ENCODE results near the gene GH2. TPM values are rescaled to one million over a fixed set of nuclear protein-coding genes. Genes with fewer than 3 reads are reported as not detected.
"Not testable (repeated sequence)": the region's sequence is repeated elsewhere in the genome, so short reads cannot be mapped to it uniquely, and the experiment has no call there.

Gene GH2
- total RNA-seq, 4 donors from 2014 or later: not detected

GRCh38 chr17:63889026-63889848 lies 7.5 kb upstream of the GH2 start:
- in situ Hi-C loops (cut with MboI; ENCODE audit: low pct_ligation_motif_present in 1 of 4, low pct_unique_long_range_greater_than_20kb in 1 of 4, low sequenced_read_pairs in 3 of 4); H3K9me3 ChIP-seq; H3K4me1 ChIP-seq; H3K27ac ChIP-seq; intact Hi-C loops (cut with DNase I; ENCODE audit: low total_unique reads); H3K27me3 ChIP-seq; H3K36me3 ChIP-seq; DNase-seq; H3K4me3 ChIP-seq: not testable (repeated sequence)
- TF ChIP-seq CTCF (IDR thresholded peaks at IDR 0.05): peak; percentile 17 to 43 (median 32)
- 19 to 20% methylated on average over 3 to 11 of the region's 13 CpGs for WGBS, 2 donors (ENCODE audit: low coverage in 1 of 2)

GRCh38 chr17:63885119-63885518 lies 3.4 kb upstream of the GH2 start:
- intact Hi-C loops (cut with DNase I; ENCODE audit: low total_unique reads); H3K27me3 ChIP-seq; in situ Hi-C loops (cut with MboI; ENCODE audit: low pct_ligation_motif_present in 1 of 4, low pct_unique_long_range_greater_than_20kb in 1 of 4, low sequenced_read_pairs in 3 of 4); H3K4me1 ChIP-seq; H3K4me3 ChIP-seq; H3K36me3 ChIP-seq; H3K9me3 ChIP-seq; H3K27ac ChIP-seq; DNase-seq: not testable (repeated sequence)
- WGBS, 2 donors (ENCODE audit: low coverage in 1 of 2): 76 to 94% methylated on average over 3 to 8 of the region's 11 CpGs

- H3K4me1 ChIP-seq; DNase-seq; H3K27me3 ChIP-seq; intact Hi-C loops (cut with DNase I; ENCODE audit: low total_unique reads); H3K27ac ChIP-seq; H3K36me3 ChIP-seq; H3K4me3 ChIP-seq; H3K9me3 ChIP-seq; in situ Hi-C loops (cut with MboI; ENCODE audit: low pct_ligation_motif_present in 1 of 4, low pct_unique_long_range_greater_than_20kb in 1 of 4, low sequenced_read_pairs in 3 of 4): not testable (repeated sequence)
- 71% methylated on average over 9 of the region's 9 CpGs; no CpG with 5 or more reads in 1 of the 2 donors for WGBS, 2 donors (ENCODE audit: low coverage in 1 of 2)
These were observed 932 bp upstream of the GH2 start for GRCh38 chr17:63882626-63883126.

- DNase-seq; intact Hi-C loops (cut with DNase I; ENCODE audit: low total_unique reads); H3K4me3 ChIP-seq; in situ Hi-C loops (cut with MboI; ENCODE audit: low pct_ligation_motif_present in 1 of 4, low pct_unique_long_range_greater_than_20kb in 1 of 4, low sequenced_read_pairs in 3 of 4); H3K27ac ChIP-seq; H3K36me3 ChIP-seq; H3K27me3 ChIP-seq; H3K9me3 ChIP-seq; H3K4me1 ChIP-seq: not testable (repeated sequence)
- 66% methylated on average over 11 of the region's 11 CpGs; no CpG with 5 or more reads in 1 of the 2 donors for WGBS, 2 donors (ENCODE audit: low coverage in 1 of 2)
These were observed 407 bp downstream of the GH2 start for GRCh38 chr17:63881337-63881736.

- no peaks in the 10 kb centered on the region for H3K27me3 ChIP-seq
- in situ Hi-C loops (cut with MboI; ENCODE audit: low pct_ligation_motif_present in 1 of 4, low pct_unique_long_range_greater_than_20kb in 1 of 4, low sequenced_read_pairs in 3 of 4) (no loop called here), intact Hi-C loops (cut with DNase I; ENCODE audit: low total_unique reads) (no loop called here)
- no peak overlapping the region for H3K4me3 ChIP-seq
- WGBS, 2 donors (ENCODE audit: low coverage in 1 of 2): 77% methylated on average over 12 of the region's 12 CpGs; no CpG with 5 or more reads in 1 of the 2 donors
- no peaks in the 10 kb centered on the region for H3K9me3 ChIP-seq
- no peaks in the 10 kb centered on the region for H3K36me3 ChIP-seq
- no peaks in the 10 kb centered on the region for H3K4me1 ChIP-seq
- DNase-seq: no peak
- no peak overlapping the region for H3K27ac ChIP-seq
- TF ChIP-seq POLR2AphosphoS5 (IDR thresholded peaks at IDR 0.05) (no peak), EP300 (IDR thresholded peaks at IDR 0.05; ENCODE audit: low read depth) (no peak), POLR2A (IDR thresholded peaks at IDR 0.05) (no peak), CTCF (IDR thresholded peaks at IDR 0.05) (no peak)
These were observed 1.0 kb downstream of the GH2 start for GRCh38 chr17:63880706-63881105.

- WGBS, 2 donors (ENCODE audit: low coverage in 1 of 2): 77 to 84% methylated on average over 4 to 9 of the region's 9 CpGs
- H3K36me3 ChIP-seq; DNase-seq; H3K4me3 ChIP-seq; H3K4me1 ChIP-seq; intact Hi-C loops (cut with DNase I; ENCODE audit: low total_unique reads); in situ Hi-C loops (cut with MboI; ENCODE audit: low pct_ligation_motif_present in 1 of 4, low pct_unique_long_range_greater_than_20kb in 1 of 4, low sequenced_read_pairs in 3 of 4); H3K27me3 ChIP-seq; H3K27ac ChIP-seq; H3K9me3 ChIP-seq: not testable (repeated sequence)
These were observed 3.3 kb downstream of the GH2 start for GRCh38 chr17:63878413-63878812.

- H3K27me3 ChIP-seq; H3K27ac ChIP-seq; intact Hi-C loops (cut with DNase I; ENCODE audit: low total_unique reads); DNase-seq; H3K9me3 ChIP-seq; H3K36me3 ChIP-seq; H3K4me1 ChIP-seq; H3K4me3 ChIP-seq; in situ Hi-C loops (cut with MboI; ENCODE audit: low pct_ligation_motif_present in 1 of 4, low pct_unique_long_range_greater_than_20kb in 1 of 4, low sequenced_read_pairs in 3 of 4): not testable (repeated sequence)
- 72 to 100% methylated on average over 3 to 6 of the region's 6 CpGs for WGBS, 2 donors (ENCODE audit: low coverage in 1 of 2)
These were observed 7.1 kb downstream of the GH2 start for GRCh38 chr17:63874693-63875092.

GRCh38 chr17:63874061-63874626 lies 7.6 kb downstream of the GH2 start:
- 68% methylated on average over 4 of the region's 8 CpGs; no CpG with 5 or more reads in 1 of the 2 donors for WGBS, 2 donors (ENCODE audit: low coverage in 1 of 2)
- in situ Hi-C loops (cut with MboI; ENCODE audit: low pct_ligation_motif_present in 1 of 4, low pct_unique_long_range_greater_than_20kb in 1 of 4, low sequenced_read_pairs in 3 of 4): not testable (repeated sequence)

More at GRCh38 chr17:63874061-63874626, 7.6 kb downstream of the GH2 start:
- H3K4me1 ChIP-seq; H3K4me3 ChIP-seq; intact Hi-C loops (cut with DNase I; ENCODE audit: low total_unique reads); H3K9me3 ChIP-seq; H3K36me3 ChIP-seq; H3K27me3 ChIP-seq; H3K27ac ChIP-seq; DNase-seq: not testable (repeated sequence)

Data from transverse colon (tissue), 4 donors.